ENCODE data around the gene CISH. TPM values are rescaled to one million over a fixed set of nuclear protein-coding genes. Genes with fewer than 3 reads are reported as not detected.

The CISH gene
- total RNA-seq, 1 experiment from 2014 or later: 1.7 TPM

DNA sequence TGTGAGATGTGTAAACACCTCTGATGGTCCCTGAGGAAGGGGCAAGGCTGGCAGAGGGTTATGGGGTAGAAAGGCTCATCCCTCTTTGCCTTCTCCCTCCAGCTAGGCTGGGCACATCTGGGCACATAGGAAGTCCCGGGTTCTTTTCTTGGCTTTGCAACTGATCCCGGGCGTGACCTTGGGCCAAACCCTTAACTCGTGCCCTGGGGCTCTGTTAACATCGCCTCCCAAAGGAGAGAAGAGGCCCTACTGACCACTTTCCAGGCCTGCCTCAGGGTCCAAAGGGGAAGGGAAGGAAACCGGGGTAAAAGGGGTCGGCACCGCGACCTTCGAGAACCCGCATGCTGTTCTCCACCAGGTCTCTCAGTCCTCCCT lies 44.6 kb downstream of the CISH start:
- H3K18ac ChIP-seq (ENCODE audit: insufficient read length, low read depth, low read length): no peak overlapping the region
- no peak overlapping the region for H4K8ac ChIP-seq (replicated peaks; ENCODE audit: insufficient read length, low read depth, low read length)
- H2BK12ac ChIP-seq (ENCODE audit: insufficient read length, low read depth, low read length): no peak overlapping the region
- Mint-ChIP-seq H3K27me3 (ENCODE audit: low read depth) (peaks cover 13% of the 10 kb centered on the region), H3K4me1 (peaks cover 7 to 18% of the 10 kb centered on the region in 2 experiments), H3K9me3 (no peaks in the 10 kb centered on the region), H3K36me3 (ENCODE audit: insufficient read depth in 1 of 3, low read depth in 3 of 3) (peaks cover 0 to 10% (median 1%) of the 10 kb centered on the region in 3 experiments; a peak in 3 of 7 replicates), H3K27ac (no peak overlapping the region), H3K4me3 (peak overlapping the region; percentile 68 to 81)
- H3K56ac ChIP-seq (ENCODE audit: insufficient read length, low read depth, low read length): no peak overlapping the region
- no peak overlapping the region for H4K5ac ChIP-seq (ENCODE audit: insufficient read length, low read depth, low read length)
- H3T11ph ChIP-seq (ENCODE audit: low read length): no peak overlapping the region
- H4K20me1 ChIP-seq (ENCODE audit: control insufficient read depth, insufficient read depth, insufficient read length): no peaks in the 10 kb centered on the region
- H2BK15ac ChIP-seq (ENCODE audit: low read depth, low read length): no peak overlapping the region
- no peaks in the 10 kb centered on the region for H3K79me1 ChIP-seq (ENCODE audit: insufficient read depth, low read depth, low read length, poor library complexity, severe bottlenecking)
- TF ChIP-seq, protein P1, sequence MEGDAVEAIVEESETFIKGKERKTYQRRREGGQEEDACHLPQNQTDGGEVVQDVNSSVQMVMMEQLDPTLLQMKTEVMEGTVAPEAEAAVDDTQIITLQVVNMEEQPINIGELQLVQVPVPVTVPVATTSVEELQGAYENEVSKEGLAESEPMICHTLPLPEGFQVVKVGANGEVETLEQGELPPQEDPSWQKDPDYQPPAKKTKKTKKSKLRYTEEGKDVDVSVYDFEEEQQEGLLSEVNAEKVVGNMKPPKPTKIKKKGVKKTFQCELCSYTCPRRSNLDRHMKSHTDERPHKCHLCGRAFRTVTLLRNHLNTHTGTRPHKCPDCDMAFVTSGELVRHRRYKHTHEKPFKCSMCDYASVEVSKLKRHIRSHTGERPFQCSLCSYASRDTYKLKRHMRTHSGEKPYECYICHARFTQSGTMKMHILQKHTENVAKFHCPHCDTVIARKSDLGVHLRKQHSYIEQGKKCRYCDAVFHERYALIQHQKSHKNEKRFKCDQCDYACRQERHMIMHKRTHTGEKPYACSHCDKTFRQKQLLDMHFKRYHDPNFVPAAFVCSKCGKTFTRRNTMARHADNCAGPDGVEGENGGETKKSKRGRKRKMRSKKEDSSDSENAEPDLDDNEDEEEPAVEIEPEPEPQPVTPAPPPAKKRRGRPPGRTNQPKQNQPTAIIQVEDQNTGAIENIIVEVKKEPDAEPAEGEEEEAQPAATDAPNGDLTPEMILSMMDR (conservative IDR thresholded peaks at IDR 0.05): no peak
- no peak overlapping the region for H3K23ac ChIP-seq (ENCODE audit: insufficient read length, low read depth, low read length)
- no peak overlapping the region for H2AK5ac ChIP-seq (ENCODE audit: insufficient read length, low read length)
- no peak overlapping the region for H4K91ac ChIP-seq (ENCODE audit: insufficient read length, low read depth, low read length)
- H3K27me3 ChIP-seq (ENCODE audit: insufficient read depth, low read length): peaks cover 3% of the 10 kb centered on the region; the same call in 1 of the 2 replicates
- no peak for DNase-seq
- H3K9ac ChIP-seq (ENCODE audit: extremely low read depth, insufficient read length, low read length): peak overlapping the region; percentile 6
- H3K27ac ChIP-seq (ENCODE audit: insufficient read length, low read depth, low read length): no peak overlapping the region
- H2BK20ac ChIP-seq (ENCODE audit: low read depth, low read length, poor library complexity, severe bottlenecking): no peak overlapping the region
- H2AFZ ChIP-seq (ENCODE audit: low read length): no peak overlapping the region
- no peak overlapping the region for H3K14ac ChIP-seq (ENCODE audit: insufficient read depth, low read length)
- H3K23me2 ChIP-seq (ENCODE audit: insufficient read length, low read depth, low read length, poor library complexity, severe bottlenecking): peaks cover 10% of the 10 kb centered on the region
- H2BK120ac ChIP-seq (ENCODE audit: low read depth, low read length, poor library complexity, severe bottlenecking): no peak overlapping the region
- H3K4ac ChIP-seq (ENCODE audit: low read depth, low read length): no peak overlapping the region
- WGBS (ENCODE audit: extremely low coverage, insufficient read length, low lambda C conversion rate): no CpG with 5 or more reads among the region's 11 CpGs
- H2BK5ac ChIP-seq (ENCODE audit: insufficient read length, low read length): no peak overlapping the region
- peak overlapping the region; percentile 79 for H3K4me2 ChIP-seq (ENCODE audit: insufficient read depth, insufficient read length, low read length)
- no peaks in the 10 kb centered on the region for H3K79me2 ChIP-seq (ENCODE audit: insufficient read depth, low read length)
- H3K4me1 ChIP-seq (ENCODE audit: insufficient read depth, low read length): no peaks in the 10 kb centered on the region; the same call in 1 of the 2 replicates
- H3K9me3 ChIP-seq (ENCODE audit: control insufficient read depth, low read depth, low read length): no peaks in the 10 kb centered on the region

Data from H9 (cell line).